ENCODE measurements around the gene KRT20. TPM values are rescaled to one million over a fixed set of nuclear protein-coding genes. Genes with fewer than 3 reads are reported as not detected.
A peak's percentile ranks its signal among the peaks of the same experiment; 100 is the strongest.

The KRT20 gene
- total and polyA plus RNA-seq, 2 of the 13 experiments (the other 11 are each of a cell fraction or from before 2014, with no cell fraction given), result 0.13 to 0.20 TPM

DNA sequence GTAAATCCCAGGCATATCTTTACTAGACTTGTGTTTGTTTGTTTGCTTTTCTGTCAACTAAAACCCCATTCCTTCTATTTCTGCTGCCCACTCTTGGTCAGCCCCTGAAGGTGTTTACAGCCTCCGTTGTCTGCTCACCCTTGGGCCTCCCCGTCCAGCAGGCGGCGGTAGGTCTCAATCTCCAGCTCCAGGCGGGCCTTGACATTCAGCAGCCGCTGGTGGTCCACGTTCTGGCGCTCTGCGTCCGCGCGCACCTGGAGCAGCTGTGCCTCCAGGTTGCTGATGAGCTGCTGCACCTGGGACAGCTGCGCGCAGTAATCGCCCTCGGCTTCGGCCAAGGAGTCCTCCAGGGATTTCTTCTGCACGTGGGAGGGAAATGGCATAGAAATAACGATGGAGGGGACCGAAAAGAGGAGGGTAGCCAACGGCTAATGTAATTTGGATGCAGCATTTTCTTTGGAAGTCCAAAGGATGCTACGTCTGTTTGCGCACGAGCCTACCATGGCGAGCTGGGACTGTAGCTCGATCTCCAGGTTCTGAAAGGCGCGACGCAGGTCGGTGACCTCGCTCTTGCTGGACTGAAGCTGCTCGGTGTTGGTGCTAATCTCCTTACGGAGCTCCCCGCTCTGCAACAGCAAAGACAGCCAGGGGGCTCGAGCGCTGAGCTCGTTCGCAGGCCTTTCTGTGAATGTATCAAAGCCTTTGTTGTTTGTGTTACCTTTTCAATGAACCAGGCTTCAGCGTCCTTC, 21.9 kb downstream of the KRT20 start (continued):
- no peak for TF ChIP-seq ZNF780A (CRISPR knock-in tag; IDR thresholded peaks at IDR 0.05)
- 0 out of 2 replicates have a peak, but pooled peaks have one; percentile 32 for TF ChIP-seq HIVEP1 (CRISPR knock-in tag; IDR thresholded peaks at IDR 0.05)
- TF ChIP-seq ZNF230 (CRISPR knock-in tag; IDR thresholded peaks at IDR 0.05), result 0 out of 2 replicates have a peak, but pooled peaks have one; percentile 22
- TF ChIP-seq GZF1 (CRISPR knock-in tag; IDR thresholded peaks at IDR 0.05), result no peak
- no peak for TF ChIP-seq ZSCAN25 (CRISPR knock-in tag; IDR thresholded peaks at IDR 0.05)
- TF ChIP-seq STAG1 (CRISPR knock-in tag; IDR thresholded peaks at IDR 0.05), result peak; percentile 90
- TF ChIP-seq, protein P1, sequence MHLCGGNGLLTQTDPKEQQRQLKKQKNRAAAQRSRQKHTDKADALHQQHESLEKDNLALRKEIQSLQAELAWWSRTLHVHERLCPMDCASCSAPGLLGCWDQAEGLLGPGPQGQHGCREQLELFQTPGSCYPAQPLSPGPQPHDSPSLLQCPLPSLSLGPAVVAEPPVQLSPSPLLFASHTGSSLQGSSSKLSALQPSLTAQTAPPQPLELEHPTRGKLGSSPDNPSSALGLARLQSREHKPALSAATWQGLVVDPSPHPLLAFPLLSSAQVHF (CRISPR knock-in tag; IDR thresholded peaks at IDR 0.05), result no peak
- TF ChIP-seq, protein P2, sequence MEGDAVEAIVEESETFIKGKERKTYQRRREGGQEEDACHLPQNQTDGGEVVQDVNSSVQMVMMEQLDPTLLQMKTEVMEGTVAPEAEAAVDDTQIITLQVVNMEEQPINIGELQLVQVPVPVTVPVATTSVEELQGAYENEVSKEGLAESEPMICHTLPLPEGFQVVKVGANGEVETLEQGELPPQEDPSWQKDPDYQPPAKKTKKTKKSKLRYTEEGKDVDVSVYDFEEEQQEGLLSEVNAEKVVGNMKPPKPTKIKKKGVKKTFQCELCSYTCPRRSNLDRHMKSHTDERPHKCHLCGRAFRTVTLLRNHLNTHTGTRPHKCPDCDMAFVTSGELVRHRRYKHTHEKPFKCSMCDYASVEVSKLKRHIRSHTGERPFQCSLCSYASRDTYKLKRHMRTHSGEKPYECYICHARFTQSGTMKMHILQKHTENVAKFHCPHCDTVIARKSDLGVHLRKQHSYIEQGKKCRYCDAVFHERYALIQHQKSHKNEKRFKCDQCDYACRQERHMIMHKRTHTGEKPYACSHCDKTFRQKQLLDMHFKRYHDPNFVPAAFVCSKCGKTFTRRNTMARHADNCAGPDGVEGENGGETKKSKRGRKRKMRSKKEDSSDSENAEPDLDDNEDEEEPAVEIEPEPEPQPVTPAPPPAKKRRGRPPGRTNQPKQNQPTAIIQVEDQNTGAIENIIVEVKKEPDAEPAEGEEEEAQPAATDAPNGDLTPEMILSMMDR (CRISPR knock-in tag; IDR thresholded peaks at IDR 0.05), result peak; percentile 88
- TF ChIP-seq ZKSCAN1 (IDR thresholded peaks at IDR 0.05; ENCODE audit: low read length), result no peak
- TF ChIP-seq CEBPG (CRISPR knock-in tag; IDR thresholded peaks at IDR 0.05), result no peak
- TF ChIP-seq MLLT10 (CRISPR knock-in tag; IDR thresholded peaks at IDR 0.05), result no peak
- TF ChIP-seq, protein P3, sequence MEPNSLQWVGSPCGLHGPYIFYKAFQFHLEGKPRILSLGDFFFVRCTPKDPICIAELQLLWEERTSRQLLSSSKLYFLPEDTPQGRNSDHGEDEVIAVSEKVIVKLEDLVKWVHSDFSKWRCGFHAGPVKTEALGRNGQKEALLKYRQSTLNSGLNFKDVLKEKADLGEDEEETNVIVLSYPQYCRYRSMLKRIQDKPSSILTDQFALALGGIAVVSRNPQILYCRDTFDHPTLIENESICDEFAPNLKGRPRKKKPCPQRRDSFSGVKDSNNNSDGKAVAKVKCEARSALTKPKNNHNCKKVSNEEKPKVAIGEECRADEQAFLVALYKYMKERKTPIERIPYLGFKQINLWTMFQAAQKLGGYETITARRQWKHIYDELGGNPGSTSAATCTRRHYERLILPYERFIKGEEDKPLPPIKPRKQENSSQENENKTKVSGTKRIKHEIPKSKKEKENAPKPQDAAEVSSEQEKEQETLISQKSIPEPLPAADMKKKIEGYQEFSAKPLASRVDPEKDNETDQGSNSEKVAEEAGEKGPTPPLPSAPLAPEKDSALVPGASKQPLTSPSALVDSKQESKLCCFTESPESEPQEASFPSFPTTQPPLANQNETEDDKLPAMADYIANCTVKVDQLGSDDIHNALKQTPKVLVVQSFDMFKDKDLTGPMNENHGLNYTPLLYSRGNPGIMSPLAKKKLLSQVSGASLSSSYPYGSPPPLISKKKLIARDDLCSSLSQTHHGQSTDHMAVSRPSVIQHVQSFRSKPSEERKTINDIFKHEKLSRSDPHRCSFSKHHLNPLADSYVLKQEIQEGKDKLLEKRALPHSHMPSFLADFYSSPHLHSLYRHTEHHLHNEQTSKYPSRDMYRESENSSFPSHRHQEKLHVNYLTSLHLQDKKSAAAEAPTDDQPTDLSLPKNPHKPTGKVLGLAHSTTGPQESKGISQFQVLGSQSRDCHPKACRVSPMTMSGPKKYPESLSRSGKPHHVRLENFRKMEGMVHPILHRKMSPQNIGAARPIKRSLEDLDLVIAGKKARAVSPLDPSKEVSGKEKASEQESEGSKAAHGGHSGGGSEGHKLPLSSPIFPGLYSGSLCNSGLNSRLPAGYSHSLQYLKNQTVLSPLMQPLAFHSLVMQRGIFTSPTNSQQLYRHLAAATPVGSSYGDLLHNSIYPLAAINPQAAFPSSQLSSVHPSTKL (CRISPR knock-in tag; IDR thresholded peaks at IDR 0.05), result 0 out of 2 replicates have a peak, but pooled peaks have one; percentile 37
- TF ChIP-seq CENPX (CRISPR knock-in tag; IDR thresholded peaks at IDR 0.05), result no peak
- TF ChIP-seq ZNF225 (CRISPR knock-in tag; IDR thresholded peaks at IDR 0.05), result peak; percentile 53; the same call in 1 of the 2 replicates
- TF ChIP-seq SMYD3 (CRISPR knock-in tag; IDR thresholded peaks at IDR 0.05), result no peak
- TF ChIP-seq ESRRA (CRISPR knock-in tag; IDR thresholded peaks at IDR 0.05; ENCODE audit: low read depth), result 0 out of 2 replicates have a peak, but pooled peaks have one; percentile 47
- no peak for TF ChIP-seq IRX3 (CRISPR knock-in tag; IDR thresholded peaks at IDR 0.05; ENCODE audit: borderline replicate concordance, low read depth)
- 0 out of 2 replicates have a peak, but pooled peaks have one; percentile 20 for TF ChIP-seq ZNF501 (CRISPR knock-in tag; IDR thresholded peaks at IDR 0.05)
- no peak for TF ChIP-seq ZNF383 (CRISPR knock-in tag; IDR thresholded peaks at IDR 0.05; ENCODE audit: borderline replicate concordance)
- TF ChIP-seq RAD21 (CRISPR knock-in tag; IDR thresholded peaks at IDR 0.05), result peak; percentile 69
- TF ChIP-seq SALL1 (CRISPR knock-in tag; IDR thresholded peaks at IDR 0.05), result peak; percentile 23; the same call in 1 of the 2 replicates

All from HepG2 (cell line).